DND-41 (cell line): ENCODE measurements around the gene MRM3.

Experiments used
- EZH2 ChIP-seq: IDR thresholded peaks from 3 replicates; pipeline ENCODE4 v1.6.1; 2012; ENCODE audit warnings: borderline replicate concordance, low read depth, mild to moderate bottlenecking, moderate library complexity, low read length, inconsistent platforms; ENCODE audit not compliant: severe bottlenecking
- TF ChIP-seq, protein P1 (sequence below): IDR thresholded peaks from 2 replicates; pipeline ENCODE4 v1.5.1; 2012; ENCODE audit warnings: borderline replicate concordance, low read length, moderate library complexity, mild to moderate bottlenecking; ENCODE audit not compliant: poor library complexity, severe bottlenecking; ENCODE audit errors: extremely low read depth

DNA sequence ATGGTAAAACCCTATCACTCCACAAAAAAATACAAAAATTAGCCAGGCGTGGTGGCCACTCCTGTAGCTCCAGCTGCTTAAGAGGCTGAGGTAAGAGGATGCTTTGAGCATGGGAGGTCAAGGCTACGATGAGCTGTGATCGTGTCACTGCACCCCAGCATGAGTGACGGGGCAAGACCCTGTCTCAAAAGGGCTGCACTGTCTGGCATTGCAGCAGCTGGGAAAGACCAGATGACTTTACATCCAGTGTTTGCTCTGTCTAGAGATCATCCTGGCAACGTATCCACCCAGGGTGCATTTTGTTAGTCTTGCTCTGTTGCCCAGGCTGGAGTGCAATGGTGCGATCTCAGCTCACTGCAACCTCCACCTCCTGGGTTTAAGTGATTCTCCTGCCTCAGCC lies 52.0 kb downstream of the MRM3 start:
- TF ChIP-seq, protein P1, sequence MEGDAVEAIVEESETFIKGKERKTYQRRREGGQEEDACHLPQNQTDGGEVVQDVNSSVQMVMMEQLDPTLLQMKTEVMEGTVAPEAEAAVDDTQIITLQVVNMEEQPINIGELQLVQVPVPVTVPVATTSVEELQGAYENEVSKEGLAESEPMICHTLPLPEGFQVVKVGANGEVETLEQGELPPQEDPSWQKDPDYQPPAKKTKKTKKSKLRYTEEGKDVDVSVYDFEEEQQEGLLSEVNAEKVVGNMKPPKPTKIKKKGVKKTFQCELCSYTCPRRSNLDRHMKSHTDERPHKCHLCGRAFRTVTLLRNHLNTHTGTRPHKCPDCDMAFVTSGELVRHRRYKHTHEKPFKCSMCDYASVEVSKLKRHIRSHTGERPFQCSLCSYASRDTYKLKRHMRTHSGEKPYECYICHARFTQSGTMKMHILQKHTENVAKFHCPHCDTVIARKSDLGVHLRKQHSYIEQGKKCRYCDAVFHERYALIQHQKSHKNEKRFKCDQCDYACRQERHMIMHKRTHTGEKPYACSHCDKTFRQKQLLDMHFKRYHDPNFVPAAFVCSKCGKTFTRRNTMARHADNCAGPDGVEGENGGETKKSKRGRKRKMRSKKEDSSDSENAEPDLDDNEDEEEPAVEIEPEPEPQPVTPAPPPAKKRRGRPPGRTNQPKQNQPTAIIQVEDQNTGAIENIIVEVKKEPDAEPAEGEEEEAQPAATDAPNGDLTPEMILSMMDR: no peak
- TF ChIP-seq EZH2: no peak
